ACC112 (cell line): Measurements from ENCODE around the gene TAF9B.
"Not testable (repeated sequence)": the region's sequence is repeated elsewhere in the genome, so short reads cannot be mapped to it uniquely, and the experiment has no call there.

Source experiments
- H2AFZ ChIP-seq: fragments of 200-600 bp; sonication (generic); one replicate; pipeline ENCODE4 v1.6.0; 2017; ENCODE audit warnings: antibody characterized with exemption, low read length; ENCODE audit not compliant: unreplicated experiment
- H3K27ac ChIP-seq: fragments of 200-600 bp; sonication (generic); 2 replicates; pipeline ENCODE4 v1.5.1; 2014; ENCODE audit warnings: low read depth, mild to moderate bottlenecking, antibody characterized with exemption, low read length, moderate library complexity
- H3K27me3 ChIP-seq: fragments of 200-600 bp; sonication (generic); 2 replicates; pipeline ENCODE4 v1.6.1; 2014; ENCODE audit warnings: mild to moderate bottlenecking, antibody characterized with exemption, low read length, moderate library complexity, mixed read lengths; ENCODE audit not compliant: insufficient read depth
- H3K36me3 ChIP-seq: fragments of 200-600 bp; sonication (generic); 2 replicates; pipeline ENCODE4 v1.6.1; 2016; ENCODE audit warnings: mild to moderate bottlenecking, antibody characterized with exemption, low read length, moderate library complexity, mixed read lengths; ENCODE audit not compliant: insufficient read depth
- H3K4me1 ChIP-seq: fragments of 200-600 bp; sonication (generic); one replicate; pipeline ENCODE4 v1.6.1; 2016; ENCODE audit warnings: low read length, mixed read lengths; ENCODE audit not compliant: insufficient read depth, unreplicated experiment, control insufficient read depth
- H3K4me3 ChIP-seq: fragments of 200-600 bp; sonication (generic); 2 replicates; pipeline ENCODE4 v1.5.1; 2014; ENCODE audit warnings: mild to moderate bottlenecking, low read depth, low read length
- H3K79me2 ChIP-seq: fragments of 200-600 bp; sonication (generic); one replicate; pipeline ENCODE4 v1.6.0; 2016; ENCODE audit warnings: low read length; ENCODE audit not compliant: control insufficient read depth, unreplicated experiment, insufficient read depth

The TAF9B gene

GRCh38 chrX:78139160-78140123 is at the start of gene TAF9B:
Gene TAF9B, minus strand, starts transcription at chrX:78139650. Its CDS starts 39 bp downstream, at chrX:78139611.
- Histone ChIP-seq H3K4me1 (no peaks in the 10 kb centered on the region), H3K4me3 (peak within 1 kb of the TSS; percentile 79), H3K79me2 (no peaks in the 10 kb centered on the region), H2AFZ (peak within 1 kb of the TSS; percentile 30), H3K27ac (peak within 1 kb of the TSS; percentile 65), H3K36me3 (no peaks in the 10 kb centered on the region), H3K27me3 (no peaks in the 10 kb centered on the region)

- Histone ChIP-seq H2AFZ (no peak overlapping the region), H3K79me2 (no peaks in the 10 kb centered on the region), H3K4me1 (no peaks in the 10 kb centered on the region), H3K27me3 (no peaks in the 10 kb centered on the region), H3K36me3 (no peaks in the 10 kb centered on the region), H3K27ac (no peak overlapping the region), H3K4me3 (no peak overlapping the region)
Observed at GRCh38 chrX:78182881-78183280, 43.4 kb upstream of the TAF9B start.

- Histone ChIP-seq H3K79me2 (no peaks in the 10 kb centered on the region), H3K4me3 (no peak overlapping the region), H3K27me3 (no peaks in the 10 kb centered on the region), H3K27ac (no peak overlapping the region), H2AFZ (no peak overlapping the region), H3K4me1 (no peaks in the 10 kb centered on the region), H3K36me3 (no peaks in the 10 kb centered on the region)
Observed at GRCh38 chrX:78181307-78181706, 41.9 kb upstream of the TAF9B start.

- no peak overlapping the region for H3K27ac ChIP-seq
- H3K27me3 ChIP-seq: no peaks in the 10 kb centered on the region
- H3K36me3 ChIP-seq: no peaks in the 10 kb centered on the region
- no peak overlapping the region for H2AFZ ChIP-seq
- H3K4me1 ChIP-seq: no peaks in the 10 kb centered on the region
- H3K4me3 ChIP-seq: no peak overlapping the region
- H3K79me2 ChIP-seq: no peaks in the 10 kb centered on the region
Observed at GRCh38 chrX:78168065-78168464, 28.6 kb upstream of the TAF9B start.

- Histone ChIP-seq H3K79me2 (no peaks in the 10 kb centered on the region), H3K4me3 (no peak overlapping the region), H3K4me1 (no peaks in the 10 kb centered on the region), H2AFZ (no peak overlapping the region), H3K27me3 (no peaks in the 10 kb centered on the region), H3K27ac (no peak overlapping the region), H3K36me3 (no peaks in the 10 kb centered on the region)
Observed at GRCh38 chrX:78165425-78165824, 26.0 kb upstream of the TAF9B start.

GRCh38 chrX:78163175-78163574 is 23.7 kb upstream of the TAF9B start:
- not testable (repeated sequence) for H3K4me3 ChIP-seq, H3K36me3 ChIP-seq, H3K27ac ChIP-seq, H3K79me2 ChIP-seq, H3K4me1 ChIP-seq, H2AFZ ChIP-seq, H3K27me3 ChIP-seq

GRCh38 chrX:78160711-78161110 is 21.3 kb upstream of the TAF9B start:
- H2AFZ ChIP-seq: not testable (repeated sequence)

GRCh38 chrX:78157846-78158245 is 18.4 kb upstream of the TAF9B start:
- not testable (repeated sequence) for H3K4me1 ChIP-seq, H3K27ac ChIP-seq, H3K79me2 ChIP-seq, H3K4me3 ChIP-seq, H3K36me3 ChIP-seq, H2AFZ ChIP-seq, H3K27me3 ChIP-seq

More at GRCh38 chrX:78160711-78161110, 21.3 kb upstream of the TAF9B start:
- not testable (repeated sequence) for H3K79me2 ChIP-seq, H3K27me3 ChIP-seq, H3K27ac ChIP-seq, H3K4me3 ChIP-seq, H3K4me1 ChIP-seq, H3K36me3 ChIP-seq

- not testable (repeated sequence) for H3K79me2 ChIP-seq, H3K36me3 ChIP-seq, H3K4me3 ChIP-seq, H3K27ac ChIP-seq, H3K27me3 ChIP-seq, H2AFZ ChIP-seq, H3K4me1 ChIP-seq
Observed at GRCh38 chrX:78157373-78157772, 17.9 kb upstream of the TAF9B start.

GRCh38 chrX:78147002-78147540 is 7.6 kb upstream of the TAF9B start:
- H3K27ac ChIP-seq, H3K79me2 ChIP-seq, H3K27me3 ChIP-seq, H3K36me3 ChIP-seq, H3K4me1 ChIP-seq, H2AFZ ChIP-seq, H3K4me3 ChIP-seq: not testable (repeated sequence)

- no peaks in the 10 kb centered on the region for H3K36me3 ChIP-seq
- H3K4me3 ChIP-seq: peak overlapping the region; percentile 79; the same call in 1 of the 2 replicates
- no peak overlapping the region for H2AFZ ChIP-seq
- no peaks in the 10 kb centered on the region for H3K79me2 ChIP-seq
- H3K27ac ChIP-seq: no peak overlapping the region
- no peaks in the 10 kb centered on the region for H3K27me3 ChIP-seq
- H3K4me1 ChIP-seq: no peaks in the 10 kb centered on the region
Observed at GRCh38 chrX:78140206-78140605, 756 bp upstream of the TAF9B start.
